ENCODE measurements around the gene ZCCHC8. TPM values are rescaled to one million over a fixed set of nuclear protein-coding genes. Genes with fewer than 3 reads are reported as not detected.
A peak's percentile ranks its signal among the peaks of the same experiment; 100 is the strongest.

Gene ZCCHC8
- total RNA-seq = 16.8 to 21.8 TPM (median 20.2 TPM) in 3 replicates
- long read RNA-seq, transcript ZCCHC8-210 (14 exons, 2,955 nt) = major isoform, 6 of 9 reads
- long read RNA-seq, partial matches to known transcripts = 0 of 9 reads
- long read RNA-seq, other reads (novel, unspliced or antisense) = 3 of 9 reads

DNA sequence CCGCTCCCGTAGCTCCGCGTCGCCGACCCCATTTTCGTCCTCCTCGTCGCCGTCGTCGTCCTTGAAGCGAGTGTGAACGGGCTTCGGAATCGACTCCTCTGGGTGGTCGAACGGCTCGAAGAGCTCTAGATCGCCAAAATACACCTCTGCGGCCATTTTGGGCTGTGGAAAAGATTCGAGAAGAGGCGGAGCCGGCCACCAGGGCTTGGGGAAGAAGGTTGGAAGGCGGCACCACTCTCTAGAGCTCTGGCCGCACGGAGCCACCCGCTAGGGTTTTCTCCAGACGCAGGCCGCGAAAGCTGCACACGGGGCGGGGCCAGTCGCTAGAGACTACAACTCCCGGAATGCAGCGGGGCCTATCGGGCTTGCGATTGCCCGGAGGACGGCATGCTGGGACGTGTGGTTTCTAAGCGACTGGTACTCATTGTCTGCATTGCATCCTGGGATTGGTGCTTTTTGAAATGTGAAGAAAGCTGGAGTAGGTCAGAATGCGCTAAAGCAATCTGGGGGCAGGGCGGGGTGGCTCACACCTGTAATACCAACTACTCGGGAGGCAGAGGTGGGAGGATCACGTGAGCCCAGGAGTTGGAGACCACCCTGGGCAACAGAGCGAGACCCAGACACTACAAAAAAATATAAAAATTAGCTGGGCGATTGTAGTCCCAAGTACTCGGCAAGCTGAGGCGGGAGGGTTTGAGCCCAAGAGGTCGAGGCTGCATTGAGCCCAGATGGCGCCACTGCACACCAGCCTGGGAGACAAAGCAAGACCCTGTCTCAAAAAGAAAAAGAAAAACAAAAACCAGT, at the start of gene ZCCHC8:
Gene ZCCHC8, minus strand, starts transcription at position 248 of the 804 bp plus-strand sequence. Its CDS starts 92 bp downstream, at position 156.
- Mint-ChIP-seq H3K9me3 (ENCODE audit: low read depth) (no peaks in the 10 kb centered on the region), H3K27me3 (ENCODE audit: low read depth) (no peaks in the 10 kb centered on the region), H3K27ac (ENCODE audit: unreplicated experiment) (peak within 1 kb of the TSS; percentile 100), H3K4me1 (ENCODE audit: low read depth) (peaks cover 42% of the 10 kb centered on the region), H3K4me3 (ENCODE audit: unreplicated experiment) (peak within 1 kb of the TSS; percentile 90), H3K36me3 (ENCODE audit: low read depth) (peaks cover 16% of the 10 kb centered on the region)
- DNase-seq (ENCODE audit: low spot score) = peak; percentile 98
- TF ChIP-seq, protein P1, sequence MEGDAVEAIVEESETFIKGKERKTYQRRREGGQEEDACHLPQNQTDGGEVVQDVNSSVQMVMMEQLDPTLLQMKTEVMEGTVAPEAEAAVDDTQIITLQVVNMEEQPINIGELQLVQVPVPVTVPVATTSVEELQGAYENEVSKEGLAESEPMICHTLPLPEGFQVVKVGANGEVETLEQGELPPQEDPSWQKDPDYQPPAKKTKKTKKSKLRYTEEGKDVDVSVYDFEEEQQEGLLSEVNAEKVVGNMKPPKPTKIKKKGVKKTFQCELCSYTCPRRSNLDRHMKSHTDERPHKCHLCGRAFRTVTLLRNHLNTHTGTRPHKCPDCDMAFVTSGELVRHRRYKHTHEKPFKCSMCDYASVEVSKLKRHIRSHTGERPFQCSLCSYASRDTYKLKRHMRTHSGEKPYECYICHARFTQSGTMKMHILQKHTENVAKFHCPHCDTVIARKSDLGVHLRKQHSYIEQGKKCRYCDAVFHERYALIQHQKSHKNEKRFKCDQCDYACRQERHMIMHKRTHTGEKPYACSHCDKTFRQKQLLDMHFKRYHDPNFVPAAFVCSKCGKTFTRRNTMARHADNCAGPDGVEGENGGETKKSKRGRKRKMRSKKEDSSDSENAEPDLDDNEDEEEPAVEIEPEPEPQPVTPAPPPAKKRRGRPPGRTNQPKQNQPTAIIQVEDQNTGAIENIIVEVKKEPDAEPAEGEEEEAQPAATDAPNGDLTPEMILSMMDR (IDR thresholded peaks at IDR 0.05) = peak; percentile 11

DNA sequence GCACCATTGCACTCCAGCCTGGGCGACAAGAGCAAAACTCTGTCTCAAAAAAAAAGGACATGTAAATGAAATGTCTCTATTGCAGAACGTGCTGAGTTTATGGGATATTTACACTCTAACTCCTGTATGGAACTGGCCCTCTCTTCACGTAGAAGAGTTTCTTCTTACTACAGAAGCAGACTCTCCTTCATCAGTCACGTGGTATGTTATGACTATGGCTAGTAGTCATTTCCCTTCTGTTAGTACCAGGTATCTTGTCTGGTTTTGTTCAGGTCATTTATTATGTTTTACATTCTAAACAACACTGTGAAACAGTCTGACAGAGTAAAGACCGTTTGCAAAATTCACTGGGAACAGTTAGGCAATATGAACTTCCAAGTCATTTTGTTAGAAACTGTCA, 46.6 kb upstream of the ZCCHC8 start:
- DNase-seq (ENCODE audit: low spot score) = no peak
- Mint-ChIP-seq H3K27me3 (ENCODE audit: low read depth) (no peaks in the 10 kb centered on the region), H3K4me1 (ENCODE audit: low read depth) (no peaks in the 10 kb centered on the region), H3K9me3 (ENCODE audit: low read depth) (no peaks in the 10 kb centered on the region), H3K36me3 (ENCODE audit: low read depth) (peaks cover 8% of the 10 kb centered on the region), H3K27ac (ENCODE audit: unreplicated experiment) (no peak overlapping the region), H3K4me3 (ENCODE audit: unreplicated experiment) (no peak overlapping the region)
- TF ChIP-seq, protein P1 (IDR thresholded peaks at IDR 0.05) = no peak

DNA sequence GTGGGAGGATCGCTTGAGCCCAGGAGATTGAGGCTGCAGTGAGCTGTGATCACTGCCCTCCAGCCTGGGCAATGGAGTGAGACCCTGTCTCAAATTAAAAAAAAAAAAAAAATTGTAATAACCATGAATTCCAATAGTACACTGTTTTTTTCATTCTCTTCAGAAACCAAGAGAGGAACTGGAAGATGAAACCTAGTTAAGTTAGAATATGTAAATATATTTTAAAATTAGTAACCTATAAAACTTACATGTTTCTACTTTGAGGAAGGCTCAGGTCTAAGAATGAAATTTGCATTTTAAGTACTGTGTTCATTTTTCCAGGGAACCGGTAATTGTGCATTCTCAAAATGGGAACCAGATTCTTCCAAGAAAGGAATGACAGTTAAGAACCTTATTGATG, 45.1 kb upstream of the ZCCHC8 start:
- Mint-ChIP-seq H3K4me3 (ENCODE audit: unreplicated experiment) (no peak overlapping the region), H3K27ac (ENCODE audit: unreplicated experiment) (no peak overlapping the region), H3K36me3 (ENCODE audit: low read depth) (peaks cover 5% of the 10 kb centered on the region), H3K4me1 (ENCODE audit: low read depth) (no peaks in the 10 kb centered on the region), H3K9me3 (ENCODE audit: low read depth) (no peaks in the 10 kb centered on the region), H3K27me3 (ENCODE audit: low read depth) (no peaks in the 10 kb centered on the region)
- TF ChIP-seq, protein P1 (IDR thresholded peaks at IDR 0.05) = no peak
- DNase-seq (ENCODE audit: low spot score) = no peak

DNA sequence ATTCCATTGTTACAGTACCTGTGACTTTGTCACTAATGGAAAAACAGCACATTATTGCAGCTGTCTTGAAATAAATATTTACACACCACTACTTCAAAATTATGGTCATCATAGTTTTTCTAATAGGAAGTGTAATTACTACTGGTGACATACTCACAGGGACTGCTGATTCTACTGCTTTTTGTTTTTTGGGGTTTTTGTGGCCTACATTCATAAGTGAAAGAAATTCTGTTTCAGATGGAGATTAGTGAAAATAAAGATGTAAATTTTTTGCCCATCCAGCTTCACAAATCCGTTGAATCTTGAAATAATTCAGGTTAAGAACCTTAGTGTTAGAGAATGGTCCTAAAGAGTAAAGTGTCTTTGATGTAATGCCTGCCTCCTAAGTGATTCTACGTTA, 43.8 kb upstream of the ZCCHC8 start:
- Mint-ChIP-seq H3K9me3 (ENCODE audit: low read depth) (no peaks in the 10 kb centered on the region), H3K27me3 (ENCODE audit: low read depth) (no peaks in the 10 kb centered on the region), H3K36me3 (ENCODE audit: low read depth) (peaks cover 5% of the 10 kb centered on the region), H3K4me1 (ENCODE audit: low read depth) (no peaks in the 10 kb centered on the region), H3K4me3 (ENCODE audit: unreplicated experiment) (no peak overlapping the region), H3K27ac (ENCODE audit: unreplicated experiment) (no peak overlapping the region)
- TF ChIP-seq, protein P1 (IDR thresholded peaks at IDR 0.05) = no peak
- DNase-seq (ENCODE audit: low spot score) = no peak

DNA sequence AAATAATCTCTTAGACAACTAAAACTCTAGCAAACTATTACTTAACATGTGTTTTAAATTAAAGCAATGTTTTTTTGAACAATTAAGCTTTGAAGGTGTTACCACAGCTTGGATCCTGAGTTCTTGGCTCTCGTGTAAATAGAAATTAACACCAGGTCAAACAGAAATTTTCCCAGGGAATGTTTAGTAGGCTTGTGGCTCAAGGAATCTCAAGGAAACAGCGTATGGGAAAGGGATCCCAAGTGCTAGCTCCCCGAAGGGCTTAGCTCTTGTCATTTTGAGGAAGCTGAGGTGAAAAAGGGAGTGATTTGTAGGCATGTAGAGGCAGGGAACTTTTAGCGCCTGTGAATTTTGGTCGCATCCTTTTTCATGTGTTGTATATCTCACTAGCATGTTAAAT, 37.8 kb upstream of the ZCCHC8 start:
- Mint-ChIP-seq H3K4me3 (ENCODE audit: unreplicated experiment) (no peak overlapping the region), H3K27me3 (ENCODE audit: low read depth) (no peaks in the 10 kb centered on the region), H3K9me3 (ENCODE audit: low read depth) (no peaks in the 10 kb centered on the region), H3K4me1 (ENCODE audit: low read depth) (no peaks in the 10 kb centered on the region), H3K36me3 (ENCODE audit: low read depth) (peaks cover 2% of the 10 kb centered on the region), H3K27ac (ENCODE audit: unreplicated experiment) (no peak overlapping the region)
- DNase-seq (ENCODE audit: low spot score) = no peak
- TF ChIP-seq, protein P1 (IDR thresholded peaks at IDR 0.05) = no peak

All from chondrocyte (in vitro differentiated cells).